CD1c-positive myeloid dendritic cell (primary cell): ENCODE results near the gene PRPSAP1.
A peak's percentile ranks its signal among the peaks of the same experiment; 100 is the strongest.

Source experiments
- DNase-seq: peaks from one replicate; pipeline ENCODE4 v3.0.0-alpha.2; 2016; ENCODE audit errors: extremely low spot score

PRPSAP1 gene

DNA sequence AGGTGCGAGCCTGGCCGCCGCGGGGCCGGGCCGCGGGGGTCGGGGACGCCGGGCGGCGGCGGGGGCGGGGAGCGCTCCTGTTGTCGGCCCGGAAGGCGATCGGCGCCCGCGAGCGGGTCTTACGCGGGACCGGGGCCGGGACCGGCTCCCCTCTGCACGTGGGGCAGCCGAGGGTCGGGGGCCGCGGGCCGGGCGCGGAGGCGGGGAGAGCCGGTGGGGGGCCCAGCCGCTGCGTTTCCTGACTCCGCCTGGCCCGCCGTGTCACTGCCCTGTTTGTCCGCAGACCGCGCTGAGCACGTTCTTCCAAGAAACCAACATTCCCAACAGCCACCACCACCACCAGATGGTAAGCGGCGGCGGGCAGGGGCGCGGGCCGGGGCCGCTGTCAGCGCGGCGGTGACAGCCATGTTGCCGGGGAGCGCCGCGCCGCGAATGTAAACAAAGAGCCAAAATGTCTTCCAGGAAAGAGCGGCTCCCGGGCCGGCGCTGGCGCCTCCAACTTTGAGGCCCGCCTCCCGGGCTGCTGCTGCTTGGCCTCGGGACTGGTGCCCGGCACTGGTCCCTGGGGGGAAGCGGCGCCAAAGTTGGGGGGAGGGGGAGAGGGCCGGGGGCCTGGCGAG, 88.0 kb downstream of the PRPSAP1 start:
- DNase-seq, result peak; percentile 69

- DNase-seq, result peak; percentile 99
These were observed 88.7 kb downstream of the PRPSAP1 start, which contains the start of gene UBALD2 for GRCh38 chr17:76264755-76265623. Gene UBALD2 (plus strand): TSS chr17:76265348. CDS start chr17:76265506, 158 bp downstream.

DNA sequence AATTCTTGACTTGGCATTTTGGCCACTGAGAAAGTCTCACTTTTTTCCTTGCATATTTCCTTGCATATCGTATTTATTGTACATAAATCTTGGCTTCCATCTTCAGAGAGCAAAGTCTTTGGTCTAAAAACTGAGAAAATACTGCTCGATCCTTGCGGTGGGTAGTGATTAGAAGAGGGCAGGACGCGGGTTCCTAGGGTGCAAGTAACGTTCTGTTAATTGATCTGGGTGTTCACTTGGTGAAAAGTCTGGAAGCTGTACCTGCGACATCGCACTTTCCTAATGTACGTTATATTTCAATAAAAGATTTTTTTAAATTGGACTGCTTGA, 89.3 kb downstream of the PRPSAP1 start:
- no peak for DNase-seq

DNA sequence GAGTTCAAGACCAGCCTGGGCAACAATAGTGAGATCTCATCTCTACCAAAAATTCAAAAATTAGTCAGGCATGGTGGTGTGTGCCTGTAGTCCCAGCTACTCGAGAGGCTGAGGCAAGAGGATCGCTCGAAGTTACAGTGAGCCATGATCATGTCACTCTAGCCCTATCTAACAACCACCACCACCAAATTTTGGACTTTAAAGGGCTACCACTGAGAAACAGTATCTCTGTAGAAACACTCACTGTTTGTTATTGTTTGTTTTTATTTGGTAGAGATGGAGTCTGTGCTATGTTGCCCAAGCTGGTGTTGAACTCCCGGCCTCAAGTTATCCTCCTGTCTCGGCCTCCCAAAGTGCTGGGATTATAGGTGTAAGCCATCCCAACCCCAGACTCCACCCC, 89.8 kb downstream of the PRPSAP1 start:
- no peak for DNase-seq

DNA sequence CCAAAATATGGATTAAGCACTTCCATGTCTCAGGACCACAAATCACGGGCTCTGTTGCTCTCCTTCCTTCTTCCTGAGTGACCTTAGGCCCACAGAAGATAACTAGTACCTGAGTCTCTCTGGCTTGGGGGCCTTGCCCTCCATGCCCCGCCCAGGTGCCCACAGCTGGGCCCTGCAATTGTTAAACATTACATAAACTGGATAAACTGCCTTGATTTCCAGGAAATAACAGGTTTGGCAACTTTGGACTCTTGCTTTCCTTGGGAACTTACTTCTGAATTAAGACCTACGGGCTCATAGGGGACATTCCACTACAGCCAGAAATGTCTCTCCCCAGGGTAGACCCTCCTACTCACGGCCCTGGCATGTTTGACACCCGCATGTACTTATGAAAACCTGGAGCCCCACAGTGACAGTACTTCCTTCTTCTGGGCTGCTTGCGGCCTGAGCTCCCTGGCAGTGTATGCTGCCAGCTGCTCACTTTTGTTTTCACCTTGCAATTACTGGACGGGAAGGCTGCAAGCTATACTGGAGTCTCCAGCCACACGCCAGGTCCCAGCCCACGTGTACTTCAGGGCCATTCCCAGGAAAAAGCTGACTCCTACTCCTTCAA, 90.9 kb downstream of the PRPSAP1 start:
- DNase-seq, result peak; percentile 80

DNA sequence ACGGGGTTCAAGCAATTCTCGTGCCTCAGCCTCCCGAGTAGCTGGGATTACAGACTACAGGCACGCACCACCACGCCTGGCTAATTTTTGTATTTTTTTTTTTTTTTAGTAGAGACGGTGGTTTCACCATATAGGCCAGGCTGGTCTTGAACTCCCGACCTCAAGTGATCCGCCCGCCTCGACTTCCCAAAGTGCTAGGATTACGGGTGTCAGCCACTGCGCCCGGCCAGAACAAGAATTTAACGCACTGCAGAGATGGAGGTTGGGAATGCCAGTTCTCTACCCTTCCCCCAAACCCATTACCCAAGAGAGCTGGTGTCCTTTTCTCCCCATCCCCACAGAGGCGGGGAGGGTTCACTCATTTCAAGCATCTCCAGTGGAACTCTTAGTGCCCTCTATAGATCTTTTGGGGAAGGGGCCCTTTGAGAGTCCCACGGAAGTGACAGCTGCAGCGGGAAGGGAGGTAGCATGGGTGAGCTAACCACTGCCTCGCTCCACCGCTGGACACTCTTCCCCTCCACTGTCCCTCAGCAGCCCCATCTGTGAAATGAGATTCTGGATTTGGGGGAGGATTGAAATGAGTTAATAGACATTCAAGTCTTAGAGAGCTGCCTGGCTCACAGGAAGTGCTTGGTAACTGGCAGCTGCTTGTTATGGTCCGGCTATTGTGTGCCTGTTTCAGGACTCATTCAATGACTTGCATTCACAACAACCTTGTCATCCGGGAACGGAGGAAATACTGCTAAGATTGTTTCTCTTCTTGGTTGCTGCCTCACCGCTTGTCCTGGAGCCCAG, 92.1 kb downstream of the PRPSAP1 start:
- DNase-seq, result no peak

GRCh38 chr17:76260669-76261068, 93.0 kb downstream of the PRPSAP1 start:
- no peak for DNase-seq

GRCh38 chr17:76260220-76260619, 93.5 kb downstream of the PRPSAP1 start:
- DNase-seq, result no peak
